OCI-LY3 (cell line): ENCODE data around the gene ADRA2B.

ENCODE experiments used
- CTCF ChIP-seq: fragments of 200-600, 300-600 bp; sonication (generic); IDR thresholded peaks from 2 replicates; pipeline ENCODE4 v1.5.1; 2014; ENCODE audit warnings: antibody characterized with exemption, low read length, low read depth
- EZH2phosphoT487 ChIP-seq: fragments of 200-600 bp; shearing (Covaris generic); IDR thresholded peaks from 2 replicates; pipeline ENCODE4 v1.6.1; 2018; ENCODE audit warnings: antibody characterized with exemption, mixed run types, low read depth

GRCh38 chr2:96116879-96117533 lies 635 bp upstream of the ADRA2B start:
- no peak for TF ChIP-seq EZH2phosphoT487
- peak; percentile 65 for TF ChIP-seq CTCF
